NB4 (cell line): ENCODE results near the gene BFSP1.

Source experiments
- DNase-seq: peaks from one replicate; pipeline ENCODE4 v3.0.0; 2010; ENCODE audit warnings: low read depth
- H3K4me3 ChIP-seq: one replicate; pipeline ENCODE4 v1.5.1; 2011; ENCODE audit warnings: mild to moderate bottlenecking, low read depth, low read length, moderate library complexity
- CTCF ChIP-seq: IDR thresholded peaks from one replicate; pipeline ENCODE4 v1.5.1; 2012; ENCODE audit warnings: low read depth, low read length
- MYC ChIP-seq: IDR thresholded peaks from 2 replicates; pipeline ENCODE4 v1.6.1; 2011; ENCODE audit warnings: low read depth, low read length
- POLR2A ChIP-seq: IDR thresholded peaks from 2 replicates; pipeline ENCODE4 v1.6.1; 2011; ENCODE audit warnings: mild to moderate bottlenecking; ENCODE audit not compliant: insufficient read length; ENCODE audit errors: extremely low read depth
- TF ChIP-seq, protein P1 (sequence below): IDR thresholded peaks from 2 replicates; pipeline ENCODE4 v1.6.1; 2011; ENCODE audit warnings: low read depth, low read length

The BFSP1 gene

GRCh38 chr20:17572034-17572638, 41.0 kb upstream of the BFSP1 start:
- TF ChIP-seq MYC (no peak), CTCF (no peak), POLR2A (no peak)
- TF ChIP-seq, protein P1, sequence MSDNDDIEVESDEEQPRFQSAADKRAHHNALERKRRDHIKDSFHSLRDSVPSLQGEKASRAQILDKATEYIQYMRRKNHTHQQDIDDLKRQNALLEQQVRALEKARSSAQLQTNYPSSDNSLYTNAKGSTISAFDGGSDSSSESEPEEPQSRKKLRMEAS: no peak
- DNase-seq: no peak
- no peak overlapping the region for H3K4me3 ChIP-seq

GRCh38 chr20:17571153-17571527, 40.0 kb upstream of the BFSP1 start:
- TF ChIP-seq CTCF: no peak
- no peak for TF ChIP-seq POLR2A
- TF ChIP-seq, protein P1: no peak
- no peak for TF ChIP-seq MYC
- no peak for DNase-seq
- H3K4me3 ChIP-seq: peak overlapping the region; percentile 79

- TF ChIP-seq POLR2A (no peak), CTCF (no peak)
- peak; percentile 66 for DNase-seq
- H3K4me3 ChIP-seq: peak overlapping the region; percentile 79
Measured at GRCh38 chr20:17570347-17571152, 39.4 kb upstream of the BFSP1 start.

GRCh38 chr20:17569616-17570346, 38.6 kb upstream of the BFSP1 start, which contains the start of gene DSTN:
Gene DSTN (plus strand): TSS chr20:17570075. CDS start chr20:17570209, 134 bp downstream.
- TF ChIP-seq, protein P1: peak; percentile 7; the same call in 1 of the 2 replicates
- TF ChIP-seq MYC (no peak), POLR2A (peak; percentile 57), CTCF (no peak)
- peak; percentile 92 for DNase-seq
- peak within 1 kb of the TSS; percentile 79 for H3K4me3 ChIP-seq

- DNase-seq: no peak
- H3K4me3 ChIP-seq: no peak overlapping the region
- TF ChIP-seq POLR2A (no peak), CTCF (no peak), MYC (no peak)
- TF ChIP-seq, protein P1: no peak
Measured at GRCh38 chr20:17568972-17569521, 37.9 kb upstream of the BFSP1 start.
